Measurements from ENCODE around the gene PTPRM. TPM values are rescaled to one million over a fixed set of nuclear protein-coding genes. Genes with fewer than 3 reads are reported as not detected.

PTPRM gene
- total and polyA plus RNA-seq, 2 of the 8 experiments (the other 6 are each of a cell fraction or from before 2014, with no cell fraction given), result 4.1 to 7.0 TPM

GRCh38 chr18:7609617-7610016 lies 42.5 kb downstream of the PTPRM start:
- TF ChIP-seq MAFK (IDR thresholded peaks at IDR 0.05; ENCODE audit: low read depth, low read length), result no peak
- no peak for TF ChIP-seq TAF7 (optimal IDR thresholded peaks at IDR 0.05; ENCODE audit: borderline replicate concordance, low read depth, low read length)
- TF ChIP-seq KDM4A (IDR thresholded peaks at IDR 0.05; ENCODE audit: low read depth, low read length, severe bottlenecking), result no peak
- TF ChIP-seq CREB1 (IDR thresholded peaks at IDR 0.05), result no peak
- no peak overlapping the region for H2BK5ac ChIP-seq (ENCODE audit: low read depth, low read length)
- H3K79me2 ChIP-seq (ENCODE audit: control insufficient read depth in 1 of 2, insufficient read depth in 2 of 2, low read length in 2 of 2), result no peaks in the 10 kb centered on the region
- H3K9me3 ChIP-seq (ENCODE audit: insufficient read depth in 2 of 2, low read depth in 1 of 2, low read length in 1 of 2), result no peaks in the 10 kb centered on the region
- H2AFZ ChIP-seq (ENCODE audit: low read length), result no peak overlapping the region
- no peaks in the 10 kb centered on the region for H3K27me3 ChIP-seq (replicated peaks in 1 of 4; ENCODE audit: control insufficient read depth in 3 of 4, extremely low read depth in 1 of 4, insufficient read depth in 3 of 4, low read length in 3 of 4)
- CTCF ChIA-PET (ENCODE audit: partially characterized antibody), result interaction anchor here (0.7 to 1.3 kb wide), 2 partner anchors 17 to 371 kb away, joined by 5 read pairs; no protein-coding TSS in a partner anchor
- no peak for DNase-seq (ENCODE audit: low read depth in 1 of 2, low spot score in 2 of 2)
- no peaks in the 10 kb centered on the region for H3K79me1 ChIP-seq (ENCODE audit: low read depth, low read length)
- H3K27ac ChIP-seq (ENCODE audit: low read depth, low read length), result no peak overlapping the region
- no peak overlapping the region for H2BK15ac ChIP-seq (ENCODE audit: low read length)
- H3K9ac ChIP-seq (replicated peaks in 1 of 4; ENCODE audit: extremely low read depth in 1 of 4, low read depth in 3 of 4, low read length in 3 of 4), result no peak overlapping the region
- H4K5ac ChIP-seq (ENCODE audit: insufficient read length, low read depth, low read length), result no peak overlapping the region
- H3K23ac ChIP-seq (ENCODE audit: insufficient read length), result no peak overlapping the region
- no peak overlapping the region for H3K4me2 ChIP-seq (ENCODE audit: insufficient read depth in 1 of 2, low read depth in 2 of 2, low read length in 2 of 2)
- no peaks in the 10 kb centered on the region for H3K36me3 ChIP-seq (ENCODE audit: control insufficient read depth in 2 of 4, insufficient read depth in 4 of 4, low read length in 3 of 4)
- H3K4me3 ChIP-seq (ENCODE audit: extremely low read depth in 1 of 4, insufficient read depth in 2 of 4, low read depth in 3 of 4, low read length in 4 of 4), result no peak overlapping the region
- H2BK20ac ChIP-seq (ENCODE audit: low read length), result no peak overlapping the region
- 86% methylated on average over 1 of the region's 1 CpG; no CpG with 5 or more reads in 1 of the 2 experiments for WGBS, 2 experiments (ENCODE audit: extremely low coverage in 1 of 2, insufficient coverage in 1 of 2, insufficient read length in 1 of 2, insufficient replicate concordance in 2 of 2, low coverage in 1 of 2, low lambda C conversion rate in 2 of 2, missing lambda C conversion rate in 1 of 2)
- H3K56ac ChIP-seq (replicated peaks; ENCODE audit: insufficient read length, low read depth, low read length), result no peak overlapping the region
- H4K20me1 ChIP-seq (replicated peaks in 1 of 2; ENCODE audit: control insufficient read depth in 1 of 2, insufficient read depth in 2 of 2, low read length in 2 of 2), result no peaks in the 10 kb centered on the region
- H3K4me1 ChIP-seq (replicated peaks in 1 of 4; ENCODE audit: control insufficient read depth in 3 of 4, insufficient read depth in 4 of 4, low read length in 3 of 4), result peaks cover 0 to 5% (median 2%) of the 10 kb centered on the region in 4 experiments; a peak in 4 of 7 replicates
- no peak overlapping the region for H2AK5ac ChIP-seq (ENCODE audit: low read depth, low read length)
- POLR2A ChIA-PET (ENCODE audit: partially characterized antibody), result no interaction called here
- no peak overlapping the region for H4K8ac ChIP-seq (ENCODE audit: extremely low read depth, insufficient read depth, low read length)
- no peak overlapping the region for H2BK12ac ChIP-seq (ENCODE audit: low read depth, low read length)
- H3K23me2 ChIP-seq (ENCODE audit: low read depth, low read length), result no peaks in the 10 kb centered on the region
- H3K14ac ChIP-seq (ENCODE audit: insufficient read length), result no peak overlapping the region
- H2BK120ac ChIP-seq (replicated peaks; ENCODE audit: low read depth, low read length), result no peak overlapping the region
- FAIRE-seq, result no peak
- no peak overlapping the region for H4K91ac ChIP-seq (replicated peaks; ENCODE audit: insufficient read length, low read length)
- H3K18ac ChIP-seq (ENCODE audit: extremely low read depth, low read length), result no peak overlapping the region
- no peak overlapping the region for H3K4ac ChIP-seq (replicated peaks; ENCODE audit: insufficient read length, low read depth, low read length)
